Measurements from ENCODE around the gene NOTCH1.

NOTCH1 gene

DNA sequence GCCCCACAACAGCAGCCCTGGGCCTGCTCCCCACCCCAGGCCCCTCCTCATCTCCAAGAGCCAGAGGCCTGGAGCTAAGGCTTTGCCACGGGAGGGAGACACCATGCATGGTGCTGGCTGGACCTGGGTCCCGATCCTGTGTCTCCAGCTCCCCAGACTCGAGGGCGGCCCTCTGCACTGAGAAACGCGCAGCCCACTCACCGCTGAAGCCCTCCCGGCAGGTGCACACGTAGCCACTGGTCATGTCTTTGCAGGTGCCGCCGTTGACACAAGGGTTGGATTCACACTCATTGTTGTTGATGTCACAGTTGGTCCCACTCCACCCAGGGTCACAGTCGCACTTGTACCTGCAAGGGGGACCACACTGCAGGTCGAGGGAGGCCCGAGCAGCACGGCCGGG is 32.7 kb downstream of the NOTCH1 start:
- DNase-seq, result no peak

DNA sequence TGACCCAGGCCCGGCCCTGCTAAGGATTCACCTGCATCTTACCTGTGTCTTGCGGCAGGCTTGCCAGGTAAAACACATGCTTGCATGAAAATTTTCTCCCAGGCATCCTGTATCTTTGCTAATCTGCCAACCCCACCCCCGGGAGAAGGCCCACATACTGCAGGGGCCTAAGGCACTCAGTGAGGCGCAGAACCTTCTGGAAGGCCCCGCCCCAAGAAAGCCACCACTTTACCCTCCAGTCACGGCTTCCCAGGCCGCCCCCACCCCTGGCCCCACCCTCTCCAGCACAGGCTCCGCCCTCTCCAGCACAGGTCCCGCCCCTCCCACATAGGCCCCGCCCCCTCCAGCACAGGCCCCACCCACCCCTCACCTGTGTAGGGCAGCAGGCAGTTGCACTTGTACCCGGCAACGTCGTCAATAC is 33.2 kb downstream of the NOTCH1 start:
- no peak for DNase-seq

DNA sequence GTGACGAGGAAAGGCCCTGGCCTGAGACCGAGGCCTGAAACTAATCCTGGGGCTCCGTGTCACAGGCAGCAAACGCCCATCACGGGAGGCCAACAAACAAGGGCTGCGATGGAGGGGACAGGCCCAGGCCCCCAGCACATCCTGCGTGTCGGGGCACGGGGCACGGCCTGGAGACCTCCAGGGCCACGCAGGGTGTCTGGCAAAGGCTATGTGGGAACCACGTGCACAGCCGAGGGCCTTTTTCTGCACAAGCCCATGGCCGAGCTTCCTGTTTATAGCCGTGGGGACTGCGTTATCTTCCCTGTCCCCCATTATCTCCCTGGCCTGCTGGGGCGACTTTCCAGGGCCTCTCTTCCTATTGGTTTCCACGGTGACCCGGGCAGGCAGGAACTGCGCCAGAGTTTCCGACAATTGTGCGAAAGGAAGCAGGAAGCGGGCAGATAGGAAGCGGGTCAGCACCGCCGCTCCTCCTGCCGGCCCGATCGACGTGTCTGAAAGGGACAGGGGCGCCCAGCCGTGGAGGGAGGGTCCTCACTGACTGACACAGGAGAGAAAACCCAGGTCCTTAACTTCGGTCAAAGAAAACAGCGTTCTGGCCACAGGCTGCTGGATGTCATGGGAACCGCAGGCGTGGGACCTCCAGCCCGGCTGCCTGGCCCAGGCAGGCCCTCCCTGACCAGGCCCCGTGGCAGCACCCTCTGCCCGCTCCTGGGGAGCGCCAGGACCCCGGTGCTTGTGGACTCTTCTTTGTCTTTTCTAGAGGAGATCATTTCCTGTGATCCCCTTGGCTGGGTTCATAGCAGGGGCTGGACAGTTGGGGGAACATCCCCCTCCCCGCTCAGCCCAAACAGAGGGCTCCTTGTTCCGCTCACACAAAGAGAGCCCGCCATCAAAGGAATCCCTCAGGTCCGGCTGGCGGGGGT is 33.9 kb downstream of the NOTCH1 start:
- no peak for DNase-seq

DNA sequence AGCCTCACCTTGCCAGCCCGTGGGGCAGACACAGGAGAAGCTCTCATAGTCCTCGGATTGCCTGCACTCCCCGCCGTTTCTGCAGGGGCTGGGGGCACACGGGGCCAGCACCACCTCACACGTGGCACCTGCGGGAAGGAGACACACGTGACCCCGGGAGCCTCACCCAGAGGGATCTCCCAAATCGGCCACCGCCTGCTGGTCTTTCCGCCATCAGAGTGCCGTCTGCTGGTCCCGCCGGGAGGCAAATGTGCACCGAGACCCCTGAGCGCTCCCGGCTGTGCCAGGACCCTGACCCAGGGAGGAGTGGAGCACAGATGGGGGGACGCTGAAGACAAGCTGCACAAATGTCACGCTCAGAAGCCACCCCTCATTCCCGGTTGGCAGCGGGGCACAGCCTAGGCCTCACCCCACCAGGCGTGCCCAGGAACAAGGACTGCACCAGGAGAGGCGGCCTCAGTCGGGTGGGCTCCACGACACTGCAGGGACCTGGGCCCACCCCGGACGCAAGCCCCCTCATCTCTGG is 34.6 kb downstream of the NOTCH1 start:
- DNase-seq, result no peak

DNA sequence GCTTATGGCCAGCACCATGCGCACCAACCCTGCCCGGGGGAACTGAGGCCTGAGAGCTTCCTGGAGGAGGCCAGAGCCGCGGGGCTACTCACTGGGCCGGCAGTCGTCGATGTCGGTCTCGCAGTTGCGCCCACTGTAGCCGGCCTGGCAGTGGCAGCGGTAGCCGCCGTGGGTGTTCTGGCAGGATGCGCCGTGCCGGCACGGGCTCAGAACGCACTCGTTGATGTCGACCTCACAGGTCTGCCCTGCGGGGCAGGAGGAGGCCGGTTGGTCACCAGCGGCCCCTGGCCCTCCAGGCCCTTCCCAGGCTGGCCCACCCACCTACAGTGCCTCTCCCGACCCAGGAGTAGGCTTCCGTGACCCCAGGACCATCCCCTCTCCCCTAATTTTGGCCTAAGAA is 35.3 kb downstream of the NOTCH1 start:
- DNase-seq, result no peak

DNA sequence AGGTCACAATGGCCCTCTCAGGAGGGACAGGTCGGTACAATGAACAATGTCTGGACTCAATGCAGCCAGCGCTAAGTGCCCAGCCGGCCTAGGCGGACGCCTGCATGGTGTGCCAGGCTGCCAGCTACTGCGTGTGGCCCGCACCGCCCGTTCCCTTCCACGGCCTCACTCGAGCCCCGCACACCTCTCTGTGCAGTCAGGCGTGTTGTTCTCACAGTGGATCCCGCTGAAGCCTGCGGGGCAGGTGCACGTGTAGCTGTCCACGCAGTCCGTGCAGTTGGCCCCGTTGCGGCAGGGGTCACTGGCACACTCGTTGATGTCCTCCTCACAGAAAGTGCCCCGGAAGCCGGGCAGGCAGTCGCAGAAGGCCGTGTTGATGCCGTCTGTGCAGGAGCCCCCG is 36.3 kb downstream of the NOTCH1 start:
- no peak for DNase-seq

DNA sequence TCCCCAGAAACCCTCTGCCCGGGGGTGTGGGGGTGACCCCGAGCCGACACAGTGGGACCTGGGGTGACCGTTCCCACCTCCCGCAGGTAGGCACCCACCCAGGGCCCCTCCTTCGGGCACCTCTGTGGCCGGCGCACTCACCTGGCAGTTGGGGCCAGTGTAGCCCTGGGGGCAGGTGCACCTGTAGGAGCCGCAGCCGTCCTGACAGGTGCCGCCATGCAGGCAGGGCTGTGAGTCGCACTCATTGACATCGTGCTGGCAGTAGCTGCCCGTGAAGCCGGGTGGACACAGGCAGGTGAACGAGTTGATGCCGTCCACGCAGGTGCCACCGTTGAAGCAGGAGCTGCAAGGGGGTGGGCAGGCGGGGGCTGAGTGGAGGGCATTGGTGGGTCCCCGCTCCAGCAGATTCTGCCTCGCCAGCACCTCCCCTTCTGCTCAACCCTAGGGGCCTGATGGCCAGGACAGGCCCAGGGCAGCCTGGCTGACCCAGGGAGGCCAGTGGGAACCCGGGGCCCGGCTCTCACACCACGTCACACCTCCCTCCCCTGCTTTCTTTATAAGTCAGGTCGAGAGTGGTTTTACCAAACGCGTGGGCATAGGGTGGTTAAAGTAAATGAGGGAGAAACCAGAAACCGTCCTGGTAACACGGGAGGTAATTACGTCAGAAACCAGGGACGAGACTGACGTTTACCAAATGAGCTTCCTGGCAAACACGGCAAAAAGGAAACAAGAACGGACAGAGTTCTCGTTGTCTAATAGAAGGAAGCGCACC is 36.9 kb downstream of the NOTCH1 start:
- DNase-seq, result no peak

DNA sequence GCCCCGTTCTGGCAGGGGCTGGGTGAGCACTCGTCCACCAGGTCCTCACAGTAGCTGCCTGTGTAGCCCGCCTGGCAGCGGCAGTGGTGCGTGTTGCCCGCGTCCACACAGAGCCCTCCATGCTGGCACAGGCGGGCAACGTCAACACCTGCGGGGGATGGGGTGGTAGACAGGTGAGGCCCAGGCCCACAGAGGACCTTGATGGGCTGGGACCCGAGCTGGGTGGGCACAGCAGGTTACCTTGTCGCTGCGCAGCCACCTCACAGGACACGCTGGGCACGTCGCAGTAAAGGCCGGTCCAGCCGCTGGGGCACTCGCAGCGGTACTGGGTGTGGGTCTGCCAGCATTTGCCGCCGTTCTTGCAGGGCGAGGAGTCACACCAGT is 37.9 kb downstream of the NOTCH1 start:
- no peak for DNase-seq

DNA sequence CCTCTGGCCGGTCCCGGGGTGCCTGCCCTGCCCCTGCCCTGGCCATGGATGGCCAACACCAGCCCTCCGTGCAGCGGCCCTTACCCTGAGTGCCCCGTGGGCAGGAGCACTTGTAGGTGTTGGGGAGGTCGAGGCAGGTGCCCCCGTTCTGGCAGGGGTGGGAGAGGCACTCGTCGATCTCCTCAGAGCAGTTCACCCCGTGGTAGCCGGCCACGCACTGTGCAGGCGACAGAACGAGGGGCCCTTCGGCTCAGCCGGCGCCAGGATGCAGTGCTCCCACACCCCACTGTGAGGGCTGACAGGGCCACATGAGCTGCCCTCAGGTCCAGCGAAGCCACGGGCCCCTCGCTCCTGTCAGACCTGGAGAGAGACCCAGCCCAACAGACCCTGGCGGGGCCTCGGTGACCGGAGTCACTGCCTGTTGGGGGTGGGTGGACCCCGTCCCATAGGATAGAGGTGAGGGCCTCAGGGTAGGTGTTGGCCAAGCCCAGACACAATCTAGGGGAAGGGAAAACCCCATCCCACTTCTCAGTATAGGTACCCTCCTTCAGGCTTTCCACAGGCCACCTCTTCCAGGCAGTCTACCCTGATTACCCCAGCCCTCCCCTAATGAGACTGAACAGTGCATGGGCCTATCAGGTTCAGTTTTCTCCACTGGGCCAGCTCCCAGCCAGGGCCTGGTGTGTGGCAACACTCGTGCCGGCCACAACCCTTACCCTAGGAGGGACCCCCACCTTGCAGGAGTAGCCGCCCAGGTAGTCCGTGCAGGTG is 38.4 kb downstream of the NOTCH1 start:
- DNase-seq, result no peak

DNA sequence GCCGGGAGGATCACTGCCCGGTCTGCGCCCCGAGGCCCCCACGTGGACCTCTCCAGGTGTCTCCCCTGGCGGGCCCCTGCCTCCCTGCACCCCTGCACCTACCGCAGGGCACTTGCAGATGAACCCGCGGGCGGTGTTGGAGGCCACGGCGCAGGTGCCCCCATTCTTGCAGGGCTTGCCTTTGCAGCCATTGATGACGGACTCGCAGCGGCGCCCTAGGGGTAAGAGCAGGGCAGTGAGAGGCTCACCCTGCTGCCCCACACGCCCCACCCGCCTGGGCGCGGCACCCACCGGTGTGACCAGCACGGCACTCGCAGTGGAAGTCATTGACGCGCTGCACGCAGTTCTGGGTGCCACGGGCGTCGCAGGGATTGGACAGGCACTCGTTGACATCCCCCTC is 39.4 kb downstream of the NOTCH1 start:
- no peak for DNase-seq

DNA sequence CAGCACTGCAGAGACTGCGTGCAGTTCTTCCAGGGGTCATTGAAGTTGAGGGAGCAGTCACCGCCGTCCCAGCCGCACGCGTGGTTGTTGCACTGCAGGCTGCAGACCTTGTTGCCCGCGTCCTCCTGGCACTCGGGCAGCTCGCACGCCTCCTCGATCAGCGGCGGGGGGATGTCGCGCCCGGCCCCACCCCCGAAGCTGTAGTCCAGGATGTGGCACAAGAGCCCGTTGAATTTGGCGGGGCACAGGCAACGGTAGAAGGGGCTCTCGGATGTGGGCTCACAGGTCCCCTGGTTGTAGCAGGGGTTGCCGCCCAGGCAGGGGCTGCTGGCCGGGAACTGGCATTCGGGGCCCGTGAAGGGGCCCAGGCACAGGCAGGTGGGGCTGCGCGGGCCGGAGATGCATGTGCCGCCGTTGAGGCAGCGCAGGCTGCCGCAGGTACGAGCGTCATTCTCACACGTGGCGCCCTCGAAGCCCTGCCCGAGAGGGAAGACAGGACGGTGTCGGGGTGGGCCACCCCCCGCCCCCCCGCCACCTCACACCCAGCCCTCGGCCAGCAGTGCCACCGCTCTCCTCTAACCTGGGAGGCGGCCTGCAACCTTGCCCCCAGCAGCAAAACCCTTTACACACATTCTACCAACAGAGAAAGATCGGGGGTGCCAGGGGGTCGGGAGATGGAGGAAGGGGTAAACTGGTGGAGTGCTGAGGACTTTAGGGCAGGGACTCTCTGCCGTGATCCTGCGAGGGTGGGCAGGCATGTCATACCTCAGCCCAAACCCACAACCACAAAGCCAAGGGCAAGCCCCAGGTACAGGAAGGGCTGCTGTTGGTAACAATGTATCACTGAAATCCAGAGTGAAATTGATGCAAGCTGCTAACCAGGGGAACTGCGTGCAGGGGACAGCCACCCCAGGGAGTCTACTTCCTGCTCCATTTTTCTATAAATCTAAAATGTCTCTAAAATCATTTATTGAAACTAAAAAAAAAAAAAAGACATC is 40.1 kb downstream of the NOTCH1 start:
- no peak for DNase-seq

DNA sequence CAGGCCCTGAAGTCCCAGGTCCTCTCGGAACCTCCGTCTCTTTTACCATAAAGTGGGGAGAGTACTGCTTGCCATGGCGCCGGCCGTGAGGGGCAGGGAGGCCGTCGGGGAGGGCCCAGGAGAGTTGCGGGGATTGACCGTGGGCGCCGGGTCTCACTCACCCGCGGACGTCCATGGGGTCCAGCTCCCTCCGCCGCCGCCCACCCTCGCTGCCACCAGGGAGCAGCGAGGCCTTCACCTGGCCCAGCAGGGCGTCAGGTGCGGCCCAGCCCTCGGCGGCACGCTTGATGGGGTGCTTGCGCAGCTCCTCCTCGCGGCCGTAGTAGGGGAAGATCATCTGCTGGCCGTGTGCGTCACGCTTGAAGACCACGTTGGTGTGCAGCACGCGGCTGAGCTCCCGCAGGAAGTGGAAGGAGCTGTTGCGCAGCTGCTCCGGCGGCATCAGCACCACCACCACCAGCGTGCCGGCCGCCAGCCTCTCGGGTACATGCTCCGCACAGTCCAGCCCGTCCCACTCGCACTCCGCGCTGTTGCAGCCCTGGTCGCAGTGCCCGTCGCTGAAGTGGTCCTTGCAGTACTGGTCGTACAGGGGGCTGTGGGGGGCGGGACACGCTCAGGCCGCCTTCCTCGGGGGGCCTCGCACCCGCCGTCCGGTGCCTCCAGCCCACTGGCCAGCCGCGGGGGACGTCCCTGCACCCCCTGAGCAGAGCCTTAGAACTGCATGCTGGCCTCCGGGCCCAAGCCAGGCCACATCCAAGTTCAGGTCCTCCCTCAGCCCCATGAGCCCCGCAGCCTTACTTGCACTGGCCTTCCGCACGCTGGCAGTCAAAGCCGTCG is 41.1 kb downstream of the NOTCH1 start:
- no peak for DNase-seq

DNA sequence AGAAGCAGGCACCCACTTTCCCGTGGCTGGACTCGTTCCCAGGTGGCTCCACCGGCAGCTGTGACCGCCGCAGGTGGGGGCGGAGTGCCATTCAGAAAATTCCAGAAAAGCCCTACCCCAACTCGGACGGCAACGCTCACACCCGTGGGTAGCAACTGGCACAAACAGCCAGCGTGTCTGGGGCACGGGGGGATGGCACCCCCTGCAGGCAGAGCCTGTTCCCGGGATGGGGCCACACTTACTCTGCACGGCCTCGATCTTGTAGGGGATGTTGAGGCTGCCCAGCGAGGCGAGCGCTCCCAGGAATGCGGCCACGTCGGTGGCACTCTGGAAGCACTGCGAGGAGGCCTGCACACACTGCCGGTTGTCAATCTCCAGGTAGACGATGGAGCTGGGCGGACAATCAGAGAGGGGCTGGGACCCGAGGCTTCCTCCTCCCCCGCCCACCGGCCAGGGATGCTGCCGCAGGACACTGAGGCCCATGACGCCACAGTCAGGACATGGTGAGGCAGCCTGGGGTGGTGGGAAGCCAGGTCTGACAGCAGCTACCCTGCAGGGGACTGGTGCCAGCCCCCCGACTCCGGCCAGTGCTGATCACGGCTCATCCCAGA is 42.8 kb downstream of the NOTCH1 start:
- DNase-seq, result no peak

DNA sequence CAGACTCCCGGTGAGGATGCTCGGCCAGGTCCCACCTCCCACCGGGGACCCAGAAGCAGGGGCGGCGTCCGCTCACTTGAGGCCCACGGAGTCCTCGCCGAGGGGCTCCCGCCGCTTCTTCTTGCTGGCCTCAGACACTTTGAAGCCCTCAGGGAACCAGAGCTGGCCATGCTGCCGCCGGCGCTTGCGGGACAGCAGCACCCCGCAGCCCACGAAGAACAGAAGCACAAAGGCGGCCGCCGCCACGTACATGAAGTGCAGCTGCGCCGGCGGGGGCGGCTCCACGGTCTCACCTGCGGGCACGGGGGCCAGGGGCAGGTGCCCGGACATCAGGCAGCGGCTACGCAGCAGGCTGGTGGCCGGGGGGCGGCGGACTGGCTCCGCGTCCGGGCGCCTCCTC is 43.7 kb downstream of the NOTCH1 start:
- DNase-seq, result no peak

DNA sequence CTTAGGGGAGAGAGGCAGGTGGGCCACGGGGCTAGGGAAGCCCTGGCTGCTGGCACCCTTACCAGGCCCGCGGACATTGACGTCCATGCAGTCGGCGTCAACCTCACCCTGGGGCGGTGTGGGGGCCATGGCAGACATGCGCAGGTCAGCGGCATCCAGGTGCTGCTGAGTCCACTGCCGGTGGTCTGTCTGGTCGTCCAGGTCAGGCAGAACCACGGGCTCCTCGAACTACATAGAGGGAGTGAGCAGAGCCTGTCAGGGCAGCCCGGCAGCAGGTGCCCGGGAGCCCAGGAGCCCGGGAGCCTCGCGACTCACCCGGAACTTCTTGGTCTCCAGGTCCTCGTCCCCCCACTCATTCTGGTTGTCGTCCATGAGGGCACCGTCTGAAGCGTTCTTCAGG is 44.2 kb downstream of the NOTCH1 start:
- no peak for DNase-seq

DNA sequence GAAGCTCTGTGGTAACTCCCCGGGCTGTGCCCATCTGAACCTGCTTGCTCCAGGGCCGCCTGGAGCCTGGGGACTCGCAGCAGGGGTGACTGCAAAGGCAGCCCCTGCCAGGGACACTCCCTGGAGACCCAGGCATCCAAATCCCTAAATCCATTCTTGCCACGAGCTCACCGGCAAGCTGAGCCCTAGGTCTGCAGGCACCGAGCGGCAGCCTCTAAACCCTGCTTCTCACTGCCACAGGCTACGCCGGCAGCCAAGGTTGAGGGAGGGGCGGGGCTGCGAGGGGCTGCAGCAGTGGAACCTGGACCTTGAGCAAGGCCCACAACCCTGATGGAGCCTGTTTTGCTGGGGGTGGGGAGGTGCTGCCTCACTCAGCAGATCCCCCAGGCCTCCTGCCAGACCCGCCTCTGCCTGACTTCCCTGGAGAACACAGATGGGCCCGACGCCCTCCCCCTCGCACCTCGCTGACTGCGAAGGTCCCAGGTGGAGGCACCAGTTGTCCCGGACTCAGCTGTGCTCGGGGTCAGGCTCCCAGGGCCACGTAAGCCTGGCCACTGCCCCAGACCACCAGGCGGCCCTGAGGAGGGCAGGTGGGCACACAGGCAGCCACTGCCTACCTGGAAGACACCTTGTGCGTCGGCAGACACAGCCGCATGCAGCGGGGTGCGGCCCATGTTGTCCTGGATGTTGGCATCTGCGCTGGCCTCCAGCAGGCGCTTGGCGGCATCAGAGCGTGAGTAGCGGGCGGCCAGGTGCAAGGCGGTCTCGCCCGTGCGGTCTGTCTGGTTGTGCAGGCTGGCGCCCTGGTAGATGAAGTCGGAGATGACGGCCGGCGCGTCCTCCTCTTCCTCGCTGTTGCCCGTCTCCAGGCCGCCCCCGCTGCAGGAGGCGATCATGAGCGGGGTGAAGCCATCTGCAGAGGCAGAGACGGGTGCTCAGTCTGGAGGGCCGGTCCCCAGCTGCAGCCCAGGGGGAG is 45.6 kb downstream of the NOTCH1 start:
- DNase-seq, result no peak

DNA sequence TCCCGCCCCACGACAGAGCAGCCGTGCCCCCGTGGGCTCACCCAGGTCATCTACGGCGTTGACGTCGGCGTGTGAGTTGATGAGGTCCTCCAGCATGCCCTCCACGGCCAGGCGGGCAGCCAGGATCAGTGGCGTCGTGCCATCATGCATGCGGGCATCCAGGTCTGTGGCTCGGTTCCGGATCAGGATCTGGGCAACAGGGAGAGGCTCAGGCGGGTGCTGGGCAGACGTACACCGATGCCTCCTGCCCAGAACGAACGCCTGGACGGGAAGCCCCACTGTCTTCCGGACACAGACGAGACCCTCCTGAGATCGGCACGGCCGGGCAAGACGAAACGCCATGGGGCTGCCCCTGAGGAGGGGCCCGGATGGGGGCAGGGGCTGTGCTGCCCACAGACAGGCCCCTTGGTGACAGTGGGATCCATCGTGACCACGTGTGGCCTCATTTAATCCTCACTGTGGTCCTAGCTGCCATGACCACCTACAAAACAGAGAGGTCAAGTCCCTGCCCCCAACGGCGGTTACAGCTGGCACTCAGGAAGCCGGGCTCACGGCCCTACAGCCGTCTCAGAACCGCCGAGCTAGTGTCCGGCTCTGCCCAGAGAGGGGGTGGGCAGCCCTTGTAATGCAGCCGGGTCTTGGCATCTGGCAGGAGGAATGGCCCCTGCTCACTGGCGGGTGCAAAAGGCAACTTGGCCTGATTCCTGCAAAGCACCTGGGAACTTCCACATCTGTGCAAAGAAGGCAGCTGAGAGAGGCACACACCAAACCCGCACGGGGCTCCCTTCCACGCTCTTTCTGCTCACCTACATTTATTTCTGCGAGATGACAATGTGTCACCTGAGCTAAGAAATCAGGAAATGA is 46.5 kb downstream of the NOTCH1 start:
- DNase-seq, result no peak
